ENCODE measurements around the gene TMEM52. TPM values are rescaled to one million over a fixed set of nuclear protein-coding genes. Genes with fewer than 3 reads are reported as not detected.

TMEM52 gene
- total RNA-seq, 1 experiment from 2014 or later: 1.2 TPM

DNA sequence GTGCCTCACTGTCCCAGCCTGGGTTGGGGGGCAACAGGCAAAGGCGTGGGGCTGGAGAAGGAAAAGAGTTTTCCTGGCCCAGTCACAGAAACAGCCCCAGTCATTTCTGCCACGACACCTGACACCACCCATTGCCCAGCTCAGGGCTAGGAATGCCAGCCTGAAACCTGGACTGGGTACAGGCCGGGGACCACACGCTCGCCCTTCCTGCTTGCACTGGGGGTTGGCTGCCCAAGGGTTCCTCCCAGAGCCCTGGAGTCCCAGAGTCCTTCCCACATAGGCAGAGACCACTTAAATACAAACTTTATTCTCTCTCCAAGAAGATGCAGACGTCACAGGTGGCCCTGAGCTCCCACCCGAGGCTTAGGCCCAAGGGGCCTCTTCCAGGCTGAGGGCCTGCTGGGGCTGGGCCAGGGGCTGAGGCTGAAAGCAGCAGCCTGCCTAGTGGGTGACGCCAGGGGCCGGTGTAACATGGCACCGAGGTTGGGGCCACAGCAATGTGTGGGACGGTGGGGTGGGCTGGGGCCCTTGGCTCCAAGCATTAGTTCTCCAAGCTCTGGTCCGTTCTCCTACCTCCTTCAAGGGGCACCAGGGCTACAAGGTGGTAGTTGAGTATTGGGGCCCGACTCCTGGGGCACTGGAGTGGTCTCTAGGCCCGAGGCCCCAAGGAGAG is 1.6 kb downstream of the TMEM52 start:
- TF ChIP-seq, protein P1, sequence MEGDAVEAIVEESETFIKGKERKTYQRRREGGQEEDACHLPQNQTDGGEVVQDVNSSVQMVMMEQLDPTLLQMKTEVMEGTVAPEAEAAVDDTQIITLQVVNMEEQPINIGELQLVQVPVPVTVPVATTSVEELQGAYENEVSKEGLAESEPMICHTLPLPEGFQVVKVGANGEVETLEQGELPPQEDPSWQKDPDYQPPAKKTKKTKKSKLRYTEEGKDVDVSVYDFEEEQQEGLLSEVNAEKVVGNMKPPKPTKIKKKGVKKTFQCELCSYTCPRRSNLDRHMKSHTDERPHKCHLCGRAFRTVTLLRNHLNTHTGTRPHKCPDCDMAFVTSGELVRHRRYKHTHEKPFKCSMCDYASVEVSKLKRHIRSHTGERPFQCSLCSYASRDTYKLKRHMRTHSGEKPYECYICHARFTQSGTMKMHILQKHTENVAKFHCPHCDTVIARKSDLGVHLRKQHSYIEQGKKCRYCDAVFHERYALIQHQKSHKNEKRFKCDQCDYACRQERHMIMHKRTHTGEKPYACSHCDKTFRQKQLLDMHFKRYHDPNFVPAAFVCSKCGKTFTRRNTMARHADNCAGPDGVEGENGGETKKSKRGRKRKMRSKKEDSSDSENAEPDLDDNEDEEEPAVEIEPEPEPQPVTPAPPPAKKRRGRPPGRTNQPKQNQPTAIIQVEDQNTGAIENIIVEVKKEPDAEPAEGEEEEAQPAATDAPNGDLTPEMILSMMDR (IDR thresholded peaks at IDR 0.05; ENCODE audit: unreplicated experiment): no peak
- ChIA-PET CTCF (interaction anchor here (0.9 to 1.3 kb wide), 4 partner anchors 8 to 128 kb away, joined by 3 to 7 read pairs (median 4); no protein-coding TSS in a partner anchor), POLR2A (interaction anchor here (0.6 kb wide), 1 partner anchor 13 kb away, joined by 4 read pairs; no protein-coding TSS in a partner anchor)
- no peak for DNase-seq (ENCODE audit: unreplicated experiment)
- Mint-ChIP-seq H3K36me3 (ENCODE audit: insufficient read depth, unreplicated experiment) (peaks cover 6% of the 10 kb centered on the region), H3K27ac (ENCODE audit: low read depth, unreplicated experiment) (no peak overlapping the region), H3K4me1 (ENCODE audit: insufficient read depth, unreplicated experiment) (no peaks in the 10 kb centered on the region), H3K27me3 (ENCODE audit: insufficient read depth, unreplicated experiment) (no peaks in the 10 kb centered on the region), H3K4me3 (ENCODE audit: unreplicated experiment) (peak overlapping the region; percentile 21), H3K9me3 (ENCODE audit: unreplicated experiment) (no peaks in the 10 kb centered on the region)
- intact Hi-C loops (cut with micrococcal nuclease): no loop called here
- no TSS peak for BruUV-seq (replicated peaks)

DNA sequence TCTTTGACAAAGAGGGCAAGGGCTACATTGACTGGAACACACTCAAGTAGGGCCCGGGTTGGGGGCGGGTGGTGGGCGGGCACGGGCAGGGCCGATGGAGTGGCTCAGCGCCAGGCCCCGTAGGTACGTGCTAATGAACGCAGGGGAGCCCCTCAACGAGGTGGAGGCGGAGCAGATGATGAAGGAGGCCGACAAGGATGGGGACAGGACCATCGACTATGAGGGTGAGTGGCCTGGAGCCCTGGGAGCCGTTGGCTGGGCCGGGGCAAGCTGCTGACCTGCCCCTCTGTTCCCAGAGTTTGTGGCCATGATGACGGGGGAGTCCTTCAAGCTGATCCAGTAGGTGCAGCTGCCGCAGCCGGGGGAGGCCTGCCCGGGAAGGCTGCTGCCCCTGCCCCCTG is 2.2 kb downstream of the TMEM52 start:
- Mint-ChIP-seq H3K36me3 (ENCODE audit: insufficient read depth, unreplicated experiment) (peaks cover 6% of the 10 kb centered on the region), H3K27me3 (ENCODE audit: insufficient read depth, unreplicated experiment) (no peaks in the 10 kb centered on the region), H3K4me3 (ENCODE audit: unreplicated experiment) (no peak overlapping the region), H3K4me1 (ENCODE audit: insufficient read depth, unreplicated experiment) (no peaks in the 10 kb centered on the region), H3K9me3 (ENCODE audit: unreplicated experiment) (no peaks in the 10 kb centered on the region), H3K27ac (ENCODE audit: low read depth, unreplicated experiment) (no peak overlapping the region)
- no peak for DNase-seq (ENCODE audit: unreplicated experiment)
- ChIA-PET CTCF (interaction anchor here (0.9 to 1.3 kb wide), 3 partner anchors 11 to 128 kb away, joined by 3 to 7 read pairs (median 4); no protein-coding TSS in a partner anchor), POLR2A (no interaction called here)
- no TSS peak for BruUV-seq (replicated peaks)
- TF ChIP-seq, protein P1 (IDR thresholded peaks at IDR 0.05; ENCODE audit: unreplicated experiment): no peak
- intact Hi-C loops (cut with micrococcal nuclease): no loop called here

DNA sequence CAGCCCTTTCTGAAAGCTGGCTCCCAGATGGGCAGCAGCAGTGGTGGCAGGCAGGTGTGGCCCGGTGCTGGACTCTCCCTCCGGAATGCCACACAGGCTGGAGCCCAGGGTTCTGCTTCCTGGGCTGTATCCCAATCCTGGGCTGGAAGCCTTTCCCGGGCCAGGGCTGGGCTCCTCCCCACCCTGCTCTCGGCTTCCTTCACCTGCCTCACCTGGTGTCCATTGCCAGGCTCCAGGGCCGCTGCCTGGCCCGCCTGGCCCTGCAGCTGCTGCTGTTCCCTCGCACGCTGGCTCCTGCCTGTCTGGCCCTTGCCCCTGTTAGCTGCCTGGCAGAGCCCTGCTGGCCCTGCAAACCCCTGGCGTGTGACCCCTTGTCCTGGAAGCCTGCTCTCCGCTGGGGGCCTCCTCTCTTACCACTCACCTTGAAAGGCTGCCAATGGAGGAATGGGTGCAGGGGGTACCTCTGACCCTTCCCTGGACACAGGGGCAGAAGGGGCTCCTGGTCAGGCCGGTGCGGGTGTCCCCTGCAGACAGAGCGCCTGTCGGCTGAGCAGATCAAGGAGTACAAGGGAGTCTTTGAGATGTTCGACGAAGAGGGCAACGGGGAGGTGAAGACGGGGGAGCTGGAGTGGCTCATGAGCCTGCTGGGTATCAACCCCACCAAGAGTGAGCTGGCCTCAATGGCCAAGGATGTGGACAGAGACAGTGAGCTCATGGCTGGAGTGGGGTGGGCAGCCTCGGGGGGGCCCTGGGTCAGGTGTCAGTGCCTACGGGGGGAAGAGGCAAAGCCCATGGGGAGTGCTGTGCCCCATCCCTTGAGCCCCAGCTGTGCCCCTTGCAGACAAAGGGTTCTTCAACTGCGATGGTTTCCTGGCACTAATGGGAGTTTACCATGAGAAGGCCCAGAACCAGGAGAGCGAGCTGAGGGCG is 2.9 kb downstream of the TMEM52 start:
- CTCF ChIA-PET: interaction anchor here (0.9 to 1.5 kb wide), 3 partner anchors 10 to 129 kb away, joined by 3 to 5 read pairs (median 4); no protein-coding TSS in a partner anchor
- POLR2A ChIA-PET: interaction anchor here (0.6 kb wide), 1 partner anchor 8 kb away, joined by 3 read pairs; no protein-coding TSS in a partner anchor
- DNase-seq (ENCODE audit: unreplicated experiment): no peak
- TF ChIP-seq, protein P1 (IDR thresholded peaks at IDR 0.05; ENCODE audit: unreplicated experiment): no peak
- H3K36me3 Mint-ChIP-seq (ENCODE audit: insufficient read depth, unreplicated experiment): peaks cover 6% of the 10 kb centered on the region
- H3K27me3 Mint-ChIP-seq (ENCODE audit: insufficient read depth, unreplicated experiment): no peaks in the 10 kb centered on the region
- no TSS peak for BruUV-seq (replicated peaks)
- no peaks in the 10 kb centered on the region for H3K9me3 Mint-ChIP-seq (ENCODE audit: unreplicated experiment)
- H3K4me1 Mint-ChIP-seq (ENCODE audit: insufficient read depth, unreplicated experiment): no peaks in the 10 kb centered on the region
- no peak overlapping the region for H3K27ac Mint-ChIP-seq (ENCODE audit: low read depth, unreplicated experiment)
- no peak overlapping the region for H3K4me3 Mint-ChIP-seq (ENCODE audit: unreplicated experiment)
- intact Hi-C loops (cut with micrococcal nuclease): no loop called here

Measured in MCF 10A (cell line).